Ecto neural progenitor cell (in vitro differentiated cells): ENCODE measurements around the gene GPER1.

Source experiments
- DNase-seq: peaks from one replicate; pipeline ENCODE4 v3.0.0-alpha.2; 2018; ENCODE audit warnings: low spot score

The GPER1 gene

GRCh38 chr7:1090686-1091643 lies 3.1 kb downstream of the GPER1 start:
- no peak for DNase-seq

GRCh38 chr7:1091644-1092027 lies 3.7 kb downstream of the GPER1 start:
- no peak for DNase-seq

GRCh38 chr7:1092161-1092632 lies 4.3 kb downstream of the GPER1 start:
- DNase-seq: no peak

- DNase-seq: no peak
Measured at GRCh38 chr7:1092806-1093501, 5.0 kb downstream of the GPER1 start.

- no peak for DNase-seq
Measured at GRCh38 chr7:1093502-1093843, 5.6 kb downstream of the GPER1 start.

GRCh38 chr7:1093916-1094508 lies 6.1 kb downstream of the GPER1 start:
- no peak for DNase-seq

GRCh38 chr7:1094870-1095269 lies 7.0 kb downstream of the GPER1 start:
- no peak for DNase-seq

GRCh38 chr7:1095621-1096155 lies 7.8 kb downstream of the GPER1 start:
- no peak for DNase-seq

GRCh38 chr7:1096156-1097119 lies 8.5 kb downstream of the GPER1 start:
- DNase-seq: no peak

- no peak for DNase-seq
Measured at GRCh38 chr7:1097120-1097504, 9.2 kb downstream of the GPER1 start.

GRCh38 chr7:1098243-1099153 lies 10.6 kb downstream of the GPER1 start:
- DNase-seq: no peak

GRCh38 chr7:1099154-1099542 lies 11.2 kb downstream of the GPER1 start:
- no peak for DNase-seq

- DNase-seq: no peak
Measured at GRCh38 chr7:1099637-1100036, 11.7 kb downstream of the GPER1 start.

GRCh38 chr7:1100386-1100785 lies 12.5 kb downstream of the GPER1 start:
- no peak for DNase-seq

GRCh38 chr7:1100834-1101562 lies 13.1 kb downstream of the GPER1 start:
- no peak for DNase-seq

- DNase-seq: no peak
Measured at GRCh38 chr7:1101563-1102431, 13.9 kb downstream of the GPER1 start.

GRCh38 chr7:1103009-1103788 lies 15.3 kb downstream of the GPER1 start:
- DNase-seq: no peak
